BJ (cell line): ENCODE data around the gene DNAJC21. TPM values are rescaled to one million over a fixed set of nuclear protein-coding genes. Genes with fewer than 3 reads are reported as not detected.
"Not testable (repeated sequence)": the region's sequence is repeated elsewhere in the genome, so short reads cannot be mapped to it uniquely, and the experiment has no call there.

Source experiments
- CTCF ChIA-PET: fragments of 350-600 bp; formaldehyde crosslinking; extraction: SDS; loops from one replicate; lab custom pipeline; 2021; ENCODE audit warnings: antibody characterized with exemption, inconsistent platforms; lab: Yijun Ruan, JAX
- POLR2A ChIA-PET: fragments of 300-600 bp; sonication (Branson Sonifier 250); formaldehyde crosslinking; extraction: SDS; loops from one replicate; lab custom pipeline; 2021; ENCODE audit warnings: antibody characterized with exemption; lab: Charles Lee
- DNase-seq: peaks from one replicate; pipeline ENCODE4 v3.0.0-alpha.2; 2011; ENCODE audit warnings: low read depth
- H3K27me3 ChIP-seq: 2 replicates; pipeline ENCODE4 v1.6.0; 2011; ENCODE audit warnings: low read length; ENCODE audit not compliant: control insufficient read depth, insufficient read depth
- H3K36me3 ChIP-seq: 2 replicates; pipeline ENCODE4 v1.5.1; 2011; ENCODE audit warnings: low read length; ENCODE audit not compliant: control insufficient read depth, insufficient read depth
- H3K4me3 ChIP-seq: 2 replicates; pipeline ENCODE4 v1.5.1; 2011; ENCODE audit warnings: low read depth, mild to moderate bottlenecking, control low read depth, low read length
- polyA plus RNA-seq: library from polyadenylated mRNA; depleted of rRNA; stranded (reverse); fragments of >200 nt; gene quantifications from 2 replicates; pipeline ENCODE4 v1.2.3, GENCODE V29; 2011
- TF ChIP-seq, protein P1 (sequence below): IDR thresholded peaks from 2 replicates; pipeline ENCODE4 v1.5.1; 2011; ENCODE audit warnings: low read depth, mild to moderate bottlenecking, control low read depth, inconsistent platforms, low read length, moderate library complexity; ENCODE audit not compliant: insufficient read depth

DNAJC21 gene
- polyA plus RNA-seq, 1 experiment: 7.5 TPM

DNA sequence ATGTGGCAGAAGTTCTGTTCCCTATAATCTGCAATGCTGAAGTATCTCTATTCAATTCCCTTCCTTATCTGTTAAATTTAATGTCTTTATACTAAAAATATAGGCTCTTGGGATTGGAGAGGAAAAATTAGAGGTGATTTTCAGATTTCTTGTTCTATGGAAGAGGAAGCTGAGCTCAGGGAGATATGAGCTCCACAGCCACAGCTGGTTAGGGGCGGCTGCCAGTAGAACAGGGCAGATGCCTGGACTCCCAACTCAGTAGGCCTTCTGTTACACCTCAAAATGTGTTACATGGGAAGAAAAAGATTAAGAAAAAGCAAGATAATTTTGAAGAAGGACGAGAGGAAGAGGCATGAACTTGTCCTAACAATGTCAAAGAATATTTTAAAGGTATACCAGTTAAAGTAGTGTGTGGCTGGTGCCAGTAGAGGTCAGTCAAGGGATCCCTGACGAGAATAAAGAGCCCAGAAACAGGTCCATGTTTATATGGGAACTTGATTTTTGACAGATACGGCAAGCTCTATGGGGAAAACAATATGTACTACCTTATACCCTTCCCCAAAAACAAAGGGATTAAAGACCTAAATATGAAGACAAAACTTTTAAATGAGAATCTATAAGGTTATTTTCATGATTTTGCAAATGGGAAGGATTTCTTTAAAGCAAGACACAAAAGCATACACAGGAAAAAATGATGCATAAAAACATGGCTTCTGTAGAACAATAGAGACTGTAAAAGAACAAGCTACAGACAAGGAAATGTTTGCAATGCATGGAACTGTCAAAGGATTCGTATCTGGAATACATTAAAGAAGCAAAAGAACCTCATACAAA, 28.7 kb downstream of the DNAJC21 start:
- H3K36me3 ChIP-seq: no peaks in the 10 kb centered on the region
- CTCF ChIA-PET: interaction anchor here (0.6 to 4.9 kb wide), 19 partner anchors 8 to 969 kb away, joined by 3 to 33 read pairs (median 4); no protein-coding TSS in a partner anchor
- DNase-seq: no peak
- POLR2A ChIA-PET: no interaction called here
- TF ChIP-seq, protein P1, sequence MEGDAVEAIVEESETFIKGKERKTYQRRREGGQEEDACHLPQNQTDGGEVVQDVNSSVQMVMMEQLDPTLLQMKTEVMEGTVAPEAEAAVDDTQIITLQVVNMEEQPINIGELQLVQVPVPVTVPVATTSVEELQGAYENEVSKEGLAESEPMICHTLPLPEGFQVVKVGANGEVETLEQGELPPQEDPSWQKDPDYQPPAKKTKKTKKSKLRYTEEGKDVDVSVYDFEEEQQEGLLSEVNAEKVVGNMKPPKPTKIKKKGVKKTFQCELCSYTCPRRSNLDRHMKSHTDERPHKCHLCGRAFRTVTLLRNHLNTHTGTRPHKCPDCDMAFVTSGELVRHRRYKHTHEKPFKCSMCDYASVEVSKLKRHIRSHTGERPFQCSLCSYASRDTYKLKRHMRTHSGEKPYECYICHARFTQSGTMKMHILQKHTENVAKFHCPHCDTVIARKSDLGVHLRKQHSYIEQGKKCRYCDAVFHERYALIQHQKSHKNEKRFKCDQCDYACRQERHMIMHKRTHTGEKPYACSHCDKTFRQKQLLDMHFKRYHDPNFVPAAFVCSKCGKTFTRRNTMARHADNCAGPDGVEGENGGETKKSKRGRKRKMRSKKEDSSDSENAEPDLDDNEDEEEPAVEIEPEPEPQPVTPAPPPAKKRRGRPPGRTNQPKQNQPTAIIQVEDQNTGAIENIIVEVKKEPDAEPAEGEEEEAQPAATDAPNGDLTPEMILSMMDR: peak; percentile 70
- H3K27me3 ChIP-seq: no peaks in the 10 kb centered on the region
- H3K4me3 ChIP-seq: no peak overlapping the region

DNA sequence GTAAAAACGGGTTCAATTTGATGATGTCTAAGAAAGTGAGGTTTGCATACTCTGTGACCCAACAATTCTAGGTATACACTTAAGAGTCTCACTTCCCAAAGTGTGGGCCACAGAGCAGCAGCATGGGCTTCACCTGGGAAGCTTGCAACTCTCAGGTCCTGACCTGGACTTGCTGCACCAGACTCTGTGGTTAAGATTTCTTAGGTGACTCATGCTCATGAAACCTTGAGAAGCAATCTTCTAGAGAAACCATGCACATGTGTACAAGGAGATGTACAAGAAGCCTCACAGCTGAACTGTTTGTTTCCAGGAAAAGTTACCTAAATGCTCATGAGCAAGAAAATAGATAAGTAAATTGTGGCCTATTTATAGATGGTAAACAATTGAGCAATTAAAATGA, 30.0 kb downstream of the DNAJC21 start:
- ChIA-PET CTCF (interaction anchor here (1.1 to 4.9 kb wide), 5 partner anchors 9 to 44 kb away, joined by 3 to 33 read pairs (median 6); no protein-coding TSS in a partner anchor), POLR2A (interaction anchor here (0.7 kb wide), 1 partner anchor 141 kb away, joined by 3 read pairs; no protein-coding TSS in a partner anchor)
- DNase-seq: no peak
- TF ChIP-seq, protein P1: no peak
- Histone ChIP-seq H3K4me3 (no peak overlapping the region), H3K27me3 (no peaks in the 10 kb centered on the region), H3K36me3 (no peaks in the 10 kb centered on the region)

GRCh38 chr5:34967540-34967939, 38.2 kb downstream of the DNAJC21 start:
- TF ChIP-seq, protein P1: no peak
- H3K36me3 ChIP-seq: no peaks in the 10 kb centered on the region
- ChIA-PET CTCF (interaction anchor here (0.7 kb wide), 1 partner anchor 48 kb away, joined by 3 read pairs; no protein-coding TSS in a partner anchor), POLR2A (no interaction called here)
- H3K4me3 ChIP-seq: no peak overlapping the region
- no peaks in the 10 kb centered on the region for H3K27me3 ChIP-seq
- no peak for DNase-seq

DNA sequence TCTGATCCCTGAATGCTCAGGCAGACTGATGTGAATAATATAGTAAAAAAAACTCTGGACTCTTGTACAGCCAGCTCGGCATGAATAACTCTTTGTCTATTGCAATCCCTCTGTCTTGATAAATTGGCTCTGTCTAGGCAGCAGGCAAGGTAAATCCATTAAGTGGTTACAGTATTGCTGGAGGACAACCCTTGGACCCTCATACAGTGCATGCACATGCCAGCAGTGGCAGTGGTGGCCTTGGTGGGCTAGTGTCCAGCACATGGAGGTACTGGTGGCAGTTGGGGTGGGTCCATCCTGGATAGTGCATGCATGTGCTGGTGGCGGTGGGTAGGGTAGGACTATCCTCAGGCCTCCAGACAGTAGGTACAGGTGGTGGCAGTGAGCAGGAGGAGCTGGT, 38.9 kb downstream of the DNAJC21 start:
- no peak for DNase-seq
- POLR2A ChIA-PET: no interaction called here
- CTCF ChIA-PET: interaction anchor here (0.6 to 1.3 kb wide), 3 partner anchors 11 to 496 kb away, joined by 3 to 6 read pairs (median 4); no protein-coding TSS in a partner anchor
- no peak overlapping the region for H3K4me3 ChIP-seq
- no peaks in the 10 kb centered on the region for H3K27me3 ChIP-seq
- TF ChIP-seq, protein P1: no peak
- H3K36me3 ChIP-seq: no peaks in the 10 kb centered on the region

DNA sequence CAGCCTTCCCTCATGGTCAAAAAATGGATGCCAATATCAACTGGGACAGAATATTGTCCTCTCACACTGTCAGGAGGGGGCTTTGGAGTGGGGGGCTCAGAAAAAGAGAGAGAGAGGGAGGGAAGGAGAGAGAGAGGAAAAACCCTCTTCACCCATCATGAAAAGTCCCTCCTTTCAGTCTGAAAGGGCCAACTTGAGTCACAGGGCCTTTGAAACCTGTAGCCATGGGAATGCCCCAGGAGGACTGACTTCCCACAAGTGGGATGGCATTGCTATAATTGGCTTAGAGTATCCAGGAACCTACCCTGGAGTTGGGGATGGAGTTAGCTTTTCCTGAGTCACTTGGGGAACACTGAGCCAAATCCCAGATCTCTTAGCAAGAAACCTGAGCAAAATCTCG, 41.2 kb downstream of the DNAJC21 start:
- TF ChIP-seq, protein P1: no peak
- CTCF ChIA-PET: interaction anchor here (1.5 kb wide), 1 partner anchor 12 kb away, joined by 6 read pairs; no protein-coding TSS in a partner anchor
- POLR2A ChIA-PET: no interaction called here

GRCh38 chr5:34971655-34972054, 42.3 kb downstream of the DNAJC21 start:
- H3K36me3 ChIP-seq, DNase-seq, H3K4me3 ChIP-seq, H3K27me3 ChIP-seq, POLR2A ChIA-PET: not testable (repeated sequence)
- CTCF ChIA-PET: interaction anchor here (0.7 to 1.5 kb wide), 2 partner anchors 13 to 38 kb away, joined by 3 to 6 read pairs; no protein-coding TSS in a partner anchor

More for the DNA sequence above, 41.2 kb downstream of the DNAJC21 start:
- Histone ChIP-seq H3K36me3 (no peaks in the 10 kb centered on the region), H3K4me3 (no peak overlapping the region), H3K27me3 (no peaks in the 10 kb centered on the region)
- DNase-seq: no peak
